ENCODE results near the gene MYO5C.
"Not testable (repeated sequence)": the region's sequence is repeated elsewhere in the genome, so short reads cannot be mapped to it uniquely, and the experiment has no call there.

The MYO5C gene

DNA sequence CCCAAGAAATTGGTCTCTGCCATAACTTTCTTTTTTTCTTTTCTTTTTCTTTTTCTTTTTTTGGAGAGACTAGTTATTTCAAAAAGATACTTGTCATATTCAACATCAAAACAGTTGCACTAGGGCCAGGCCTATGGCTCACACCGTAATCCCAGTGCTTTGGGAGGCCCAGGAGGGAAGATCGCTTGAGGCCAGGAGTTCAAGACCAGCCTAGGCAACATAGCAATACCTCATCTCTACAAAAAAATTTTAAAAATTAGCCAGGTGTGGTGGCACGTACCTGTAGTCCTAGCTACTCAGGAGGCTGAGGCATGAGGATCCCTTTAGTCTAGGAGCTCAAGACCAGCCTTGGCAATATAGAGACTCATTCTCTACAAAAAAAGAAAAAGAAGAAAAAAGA, 55.4 kb downstream of the MYO5C start:
- no peak for DNase-seq

GRCh38 chr15:52238989-52239525, 56.5 kb downstream of the MYO5C start:
- not testable (repeated sequence) for DNase-seq

- DNase-seq = no peak
These were observed 57.5 kb downstream of the MYO5C start for GRCh38 chr15:52238149-52238548.

GRCh38 chr15:52236013-52236412, 59.6 kb downstream of the MYO5C start:
- no peak for DNase-seq

DNA sequence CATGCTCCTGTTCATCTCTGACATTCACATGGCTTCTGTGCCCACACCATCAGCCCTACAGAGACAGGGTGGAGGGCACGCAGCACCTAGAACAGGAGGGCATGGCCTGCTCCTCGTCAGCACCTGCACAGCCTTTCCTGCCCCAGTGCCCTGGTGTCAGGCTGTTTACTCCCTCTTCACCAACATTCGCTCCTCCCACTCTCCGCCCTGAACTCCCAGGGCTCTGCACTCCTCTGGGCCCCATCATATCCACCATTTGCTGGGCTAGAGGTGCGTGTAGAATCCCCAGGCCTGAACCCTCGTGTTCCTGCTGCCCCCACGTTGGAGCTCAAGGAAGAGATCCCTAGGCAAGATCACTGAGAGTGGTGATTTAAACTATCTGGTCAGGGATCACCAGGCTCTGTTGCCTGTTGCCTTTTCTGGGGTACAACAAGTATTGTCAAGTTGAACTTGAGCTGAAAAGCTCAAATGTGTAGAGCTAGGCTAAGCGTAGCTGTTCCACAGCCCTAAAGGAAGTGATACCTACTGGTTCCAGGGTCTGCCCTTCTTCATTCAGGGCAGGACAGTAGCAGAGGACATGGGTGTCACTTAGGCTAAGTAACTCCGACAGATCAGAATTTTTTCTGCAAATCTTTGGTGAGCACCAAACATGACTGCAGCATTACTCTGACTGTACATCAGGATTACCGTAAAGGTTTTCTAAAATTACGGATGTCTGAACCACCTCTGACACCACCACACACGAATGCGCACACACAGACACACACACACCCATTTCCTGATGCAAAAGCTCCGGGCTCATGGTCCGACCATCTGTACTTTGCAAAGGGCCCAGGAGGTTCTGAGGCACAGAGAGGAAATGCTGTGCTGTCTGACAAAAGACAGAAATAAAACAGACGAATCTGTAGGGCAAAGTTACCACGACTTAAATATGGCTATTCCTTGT, 60.7 kb downstream of the MYO5C start:
- no peak for DNase-seq

DNA sequence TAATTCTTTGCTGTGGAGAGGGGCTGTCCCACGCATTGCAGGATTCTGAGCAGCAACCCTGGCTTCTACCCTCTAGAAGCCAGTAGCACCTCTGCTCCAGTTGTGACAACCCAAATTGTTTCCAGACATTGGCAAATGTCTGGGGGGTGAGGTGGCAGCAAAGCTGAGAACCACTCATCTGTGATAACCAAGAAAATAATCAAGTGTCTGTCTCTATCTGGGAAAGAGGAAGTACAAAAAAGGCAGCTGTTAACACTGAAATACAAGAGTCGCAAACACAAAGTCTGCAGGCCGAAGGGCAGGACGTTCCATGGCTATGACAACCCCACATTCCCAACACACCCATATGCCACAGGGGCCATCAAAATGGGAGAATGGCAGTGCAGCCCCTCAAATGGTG, 62.2 kb downstream of the MYO5C start:
- no peak for DNase-seq

DNA sequence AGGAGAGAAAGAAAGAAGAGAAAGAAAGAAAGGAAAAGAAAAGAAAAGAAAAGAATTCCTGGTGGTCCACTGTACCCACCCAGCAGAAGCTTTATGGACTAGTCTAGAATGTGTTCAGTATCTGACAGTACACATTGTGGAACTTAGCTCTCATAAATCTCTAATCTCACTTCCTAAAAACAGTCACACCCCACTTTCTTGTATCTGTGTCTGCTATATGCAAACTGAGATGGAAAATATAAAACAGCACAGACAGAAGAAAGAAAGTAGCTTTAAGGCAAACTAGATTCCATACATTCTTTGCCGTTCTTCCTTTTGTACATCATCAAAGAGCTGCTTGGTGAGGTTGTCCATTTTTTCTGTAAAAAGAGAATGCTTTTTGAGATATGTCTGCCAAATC, 63.3 kb downstream of the MYO5C start:
- no peak for DNase-seq

- no peak for DNase-seq
These were observed 65.5 kb downstream of the MYO5C start for GRCh38 chr15:52230073-52230472.

- DNase-seq = no peak
These were observed 66.7 kb downstream of the MYO5C start for GRCh38 chr15:52228921-52229320.

DNA sequence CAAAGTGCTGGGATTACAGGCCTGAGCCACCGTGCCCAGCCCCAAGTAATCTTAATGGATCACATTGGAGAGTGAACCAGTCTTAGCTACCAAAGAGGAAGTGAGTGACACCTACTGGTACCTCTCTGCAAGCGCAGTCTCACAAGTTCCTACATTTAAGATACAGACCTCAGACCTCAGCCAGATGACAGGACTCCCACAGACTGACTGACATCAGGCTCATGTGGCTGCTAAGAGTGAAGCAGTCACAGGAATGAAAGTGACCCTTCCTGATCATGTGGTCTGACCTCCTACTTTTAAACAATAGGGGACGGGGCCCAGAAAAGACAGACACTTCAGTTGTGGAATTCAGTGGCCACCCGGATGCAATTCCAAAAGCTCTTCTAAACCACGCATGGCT, 68.1 kb downstream of the MYO5C start:
- peak; percentile 64 for DNase-seq

GRCh38 chr15:52225230-52225629, 70.4 kb downstream of the MYO5C start:
- DNase-seq = no peak

DNA sequence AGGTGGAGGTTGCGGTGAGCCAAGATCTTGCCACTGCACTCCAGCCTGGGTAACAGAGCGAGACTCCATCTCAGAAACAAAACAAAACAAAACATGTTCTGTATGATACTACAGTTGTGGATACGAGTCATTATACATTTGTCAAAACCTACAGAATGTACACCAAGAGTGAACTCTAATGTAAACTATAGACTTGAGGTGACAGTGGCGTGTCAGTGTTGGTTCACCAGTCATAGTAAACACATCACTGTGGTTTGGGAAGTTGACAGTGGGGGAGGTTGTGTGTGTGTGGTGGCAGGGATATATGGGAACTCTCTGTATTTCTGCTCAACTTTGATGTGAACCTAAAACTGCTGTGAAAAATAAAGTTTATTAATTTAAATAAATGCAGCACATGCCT, 71.4 kb downstream of the MYO5C start:
- no peak for DNase-seq

DNA sequence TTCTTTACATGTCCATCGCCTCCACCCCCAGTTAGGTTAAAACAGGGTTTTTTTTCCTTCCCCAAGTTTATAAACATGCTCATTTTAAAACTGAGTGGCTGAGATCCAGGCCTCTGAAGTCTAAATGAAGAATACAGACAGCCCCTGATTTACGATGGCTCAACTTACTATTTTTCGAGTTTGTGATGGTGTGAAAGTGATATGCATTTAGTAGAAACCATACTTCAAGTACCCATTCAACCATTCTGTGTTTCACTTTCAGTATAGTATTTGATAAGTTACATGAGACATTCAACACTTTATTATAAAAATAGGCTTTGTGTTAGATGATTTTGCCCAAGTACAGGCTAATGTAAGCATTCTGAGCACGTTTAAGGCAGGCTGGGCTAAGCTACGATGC, 73.9 kb downstream of the MYO5C start:
- no peak for DNase-seq

GRCh38 chr15:52220937-52221660, 74.5 kb downstream of the MYO5C start:
- DNase-seq = no peak

DNA sequence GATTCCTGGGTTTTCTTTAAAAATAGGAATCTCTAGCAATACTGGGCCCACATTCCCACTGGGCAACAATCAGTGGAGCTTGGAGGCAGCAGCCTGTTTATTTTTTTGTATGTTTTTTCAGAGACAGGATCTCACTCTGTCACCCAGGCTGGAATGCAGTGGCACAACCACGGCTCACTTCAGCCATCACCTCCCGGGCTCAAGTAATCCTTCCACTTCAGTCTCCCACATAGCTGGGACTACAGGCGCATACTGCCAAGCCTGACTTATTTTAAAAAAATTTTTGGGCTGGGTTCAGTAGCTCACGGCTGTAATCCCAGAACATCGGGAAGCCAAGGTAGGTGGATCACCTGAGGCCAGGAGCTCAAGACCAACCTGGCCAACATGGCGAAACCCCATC, 75.4 kb downstream of the MYO5C start:
- DNase-seq = no peak

GRCh38 chr15:52218816-52219215, 76.8 kb downstream of the MYO5C start:
- DNase-seq = no peak

- no peak for DNase-seq
These were observed 77.2 kb downstream of the MYO5C start for GRCh38 chr15:52218371-52218770.

- DNase-seq = no peak
These were observed 78.4 kb downstream of the MYO5C start for GRCh38 chr15:52217186-52217585.

DNA sequence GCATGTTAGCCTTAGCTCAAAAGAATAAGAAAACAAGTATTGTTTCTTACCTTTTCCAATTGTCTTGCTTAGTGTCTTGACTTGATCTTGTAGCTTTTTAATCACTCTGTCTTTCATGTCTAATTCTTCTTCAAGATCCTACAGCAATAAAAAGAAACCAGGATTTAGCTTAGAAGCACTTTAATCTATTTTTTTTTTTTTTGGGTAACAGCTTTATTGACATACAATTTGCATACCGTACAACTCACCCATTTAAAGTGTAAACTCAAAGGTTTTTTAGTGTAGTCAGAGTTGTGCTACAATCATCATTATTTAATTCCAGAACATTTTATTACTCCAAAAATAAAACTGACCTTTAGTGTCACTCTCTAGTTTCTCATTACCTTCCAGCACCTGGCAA, 81.1 kb downstream of the MYO5C start:
- DNase-seq = no peak

DNA sequence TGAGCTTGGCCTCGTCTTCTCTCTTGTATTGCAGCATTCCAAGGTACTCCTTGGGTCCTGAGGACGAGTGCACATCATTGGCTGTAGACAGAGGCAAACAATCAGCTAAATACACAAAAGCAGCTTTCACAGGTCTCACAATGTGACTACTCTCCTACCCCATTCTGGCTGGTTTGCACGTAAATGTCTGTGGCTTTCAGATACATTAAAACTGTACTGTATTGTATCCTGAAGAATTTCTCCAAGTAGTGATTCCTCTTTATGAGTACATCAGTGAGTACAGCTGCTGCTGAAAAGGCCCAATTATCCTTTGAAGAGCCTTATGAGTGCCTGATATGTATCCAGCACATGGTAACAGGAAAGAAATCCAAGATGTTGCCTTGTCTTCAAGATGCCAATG, 82.4 kb downstream of the MYO5C start:
- no peak for DNase-seq

DNA sequence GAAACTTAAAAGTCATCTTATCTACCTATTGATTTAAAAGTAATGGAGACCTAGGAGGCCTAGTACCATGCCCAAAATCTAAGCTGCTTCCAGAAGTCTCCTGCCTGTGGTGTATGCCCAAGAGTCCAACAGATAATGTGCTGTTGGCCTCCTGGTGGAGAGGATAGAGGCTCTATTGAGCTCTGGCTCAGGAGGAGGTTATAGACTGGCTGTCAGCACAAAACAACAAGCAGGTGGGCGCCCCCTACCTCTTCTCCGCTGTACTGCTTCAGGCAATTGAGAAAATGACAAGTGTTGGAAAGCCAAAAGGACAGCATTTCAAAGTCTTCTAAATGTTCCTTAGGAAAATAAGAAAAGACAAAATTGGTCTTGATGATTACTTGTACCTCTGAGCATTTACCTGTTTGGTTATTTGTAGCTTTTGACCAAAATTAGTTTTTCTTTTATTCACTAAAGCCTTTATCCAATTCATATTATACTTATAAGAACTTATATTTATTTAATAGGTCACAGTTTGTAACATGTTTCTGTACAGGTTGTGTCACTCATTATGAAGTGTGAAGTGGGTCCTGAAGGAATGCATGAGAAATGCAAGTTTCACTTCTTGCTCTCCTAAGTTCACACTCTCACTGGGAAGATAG, 87.2 kb downstream of the MYO5C start:
- peak; percentile 36 for DNase-seq

GRCh38 chr15:52207191-52207590, 88.4 kb downstream of the MYO5C start:
- DNase-seq = no peak

GRCh38 chr15:52206446-52206845, 89.2 kb downstream of the MYO5C start:
- no peak for DNase-seq
